GM12878 (cell line): ENCODE results near the gene KRTAP10-11. TPM values are rescaled to one million over a fixed set of nuclear protein-coding genes. Genes with fewer than 3 reads are reported as not detected.

Experiments
- ATAC-seq: fragments of 200-7000 bp; cut with Tn5 transposase; 3 replicates; pipeline ENCODE4 v1.9.1; 2020; ENCODE audit warnings: mild to moderate bottlenecking, moderate library complexity
- BruUV-seq: library from RNA; stranded (reverse); fragments of 400-500 nt; replicated peaks from 2 replicates; lab custom pipeline; 2021; lab: Mats Ljungman, UMichigan
- CTCF ChIA-PET: fragments of 300-600 bp; sonication (Branson Sonifier 250); formaldehyde crosslinking; extraction: SDS; loops from one replicate; lab custom pipeline; 2021; ENCODE audit warnings: inconsistent platforms; lab: Yijun Ruan, JAX
- POLR2A ChIA-PET: fragments of 350-600 bp; formaldehyde crosslinking; extraction: SDS; loops from one replicate; lab custom pipeline; 2021; ENCODE audit warnings: inconsistent platforms; lab: Charles Lee
- RAD21 ChIA-PET: fragments of 300-600 bp; sonication (Branson Sonifier 250); formaldehyde crosslinking; loops from one replicate; lab custom pipeline; 2023; ENCODE audit warnings: antibody characterized with exemption; ENCODE audit not compliant: unreplicated experiment; lab: Charles Lee
- SMC1A ChIA-PET: fragments of 300-600 bp; sonication (Branson Sonifier 250); formaldehyde crosslinking; loops from one replicate; lab custom pipeline; 2023; ENCODE audit not compliant: unreplicated experiment, uncharacterized antibody; lab: Charles Lee
- DNase-seq: peaks from one replicate; pipeline ENCODE4 v3.0.0-alpha.2; 2011; ENCODE audit warnings: low read depth, low spot score
- FAIRE-seq: peaks from 3 replicates; lab custom pipeline; 2011; peaks lifted over from hg19 to GRCh38; lab: Jason Lieb, UNC
- H2AFZ ChIP-seq: 2 replicates; pipeline ENCODE4 v1.6.0; 2011; ENCODE audit warnings: low read depth, low read length, control low read depth; ENCODE audit not compliant: control insufficient read depth
- H3K27ac ChIP-seq: 2 replicates; pipeline ENCODE4 v1.5.1; 2011; ENCODE audit warnings: control low read depth; ENCODE audit not compliant: control insufficient read depth, insufficient read depth
- H3K27me3 ChIP-seq, 2 experiments: replicated peaks in 1 of 2; 2 replicates each; pipeline versions ENCODE4 v1.6.0 to v1.6.1; 2011; ENCODE audit warnings: low read length in 1 of 2; ENCODE audit not compliant: control insufficient read depth in 2 of 2, insufficient read depth in 2 of 2
- H3K36me3 ChIP-seq, 2 experiments: 2 replicates each; pipeline ENCODE4 v1.5.1; 2011; ENCODE audit warnings: low read length in 1 of 2; ENCODE audit not compliant: control insufficient read depth in 2 of 2, insufficient read depth in 2 of 2
- H3K4me1 ChIP-seq: 2 replicates; pipeline ENCODE4 v1.6.1; 2011; ENCODE audit warnings: mild to moderate bottlenecking, low read length, moderate library complexity, mixed read lengths; ENCODE audit not compliant: control insufficient read depth, insufficient read depth
- H3K4me2 ChIP-seq: 2 replicates; pipeline ENCODE4 v1.6.0; 2011; ENCODE audit warnings: control low read depth; ENCODE audit not compliant: control insufficient read depth, insufficient read depth
- H3K4me3 ChIP-seq: fragments of 200-600 bp; sonication (generic); 2 replicates; pipeline ENCODE4 v1.5.1; 2016
- H3K79me2 ChIP-seq: 2 replicates; pipeline ENCODE4 v1.6.0; 2011; ENCODE audit warnings: low read length; ENCODE audit not compliant: control insufficient read depth, insufficient read depth
- H3K9ac ChIP-seq: 2 replicates; pipeline ENCODE4 v1.8.0; 2011; ENCODE audit warnings: low read length, control low read depth, mixed read lengths; ENCODE audit not compliant: control insufficient read depth, insufficient read depth
- H3K9me3 ChIP-seq: replicated peaks from 3 replicates; pipeline ENCODE4 v1.5.1; 2011; ENCODE audit warnings: mild to moderate bottlenecking, low read length; ENCODE audit not compliant: control insufficient read depth, insufficient read depth
- H4K20me1 ChIP-seq: 2 replicates; pipeline ENCODE4 v1.6.0; 2011; ENCODE audit not compliant: control insufficient read depth, insufficient read depth
- CBFB ChIP-seq: IDR thresholded peaks from 2 replicates; pipeline ENCODE4 v1.6.1; 2016; ENCODE audit warnings: antibody characterized with exemption, low read depth
- EED ChIP-seq: sonication (generic); IDR thresholded peaks from 2 replicates; pipeline ENCODE4 v1.6.1; 2016; ENCODE audit warnings: antibody characterized with exemption, low read depth
- IKZF1 ChIP-seq: fragments of 450-650 bp; conservative IDR thresholded peaks from 2 replicates; pipeline ENCODE4 v1.6.1; 2017; ENCODE audit warnings: antibody characterized with exemption, mild to moderate bottlenecking
- IRF3 ChIP-seq: fragments of 450-650 bp; IDR thresholded peaks from 2 replicates; pipeline ENCODE4 v1.6.1; 2014; ENCODE audit warnings: mild to moderate bottlenecking
- KAT2A ChIP-seq: conservative IDR thresholded peaks from 2 replicates; pipeline ENCODE4 v1.6.1; 2011; ENCODE audit warnings: low read depth, low read length; ENCODE audit not compliant: control insufficient read depth
- NR2C1 ChIP-seq: fragments of 450-650 bp; IDR thresholded peaks from 2 replicates; pipeline ENCODE4 v1.6.1; 2017; ENCODE audit warnings: antibody characterized with exemption, mild to moderate bottlenecking, moderate library complexity
- PAX5 ChIP-seq: IDR thresholded peaks from 2 replicates; pipeline ENCODE4 v1.6.1; 2011; ENCODE audit warnings: low read depth, low read length, borderline replicate concordance
- PML ChIP-seq: IDR thresholded peaks from 2 replicates; pipeline ENCODE4 v1.6.1; 2012; ENCODE audit warnings: low read length, inconsistent platforms
- POLR2A ChIP-seq: IDR thresholded peaks from 2 replicates; pipeline ENCODE4 v1.6.1; 2011; ENCODE audit warnings: low read depth, mild to moderate bottlenecking, low read length
- RELA ChIP-seq: fragments of 450-650 bp; IDR thresholded peaks from 2 replicates; pipeline ENCODE4 v1.8.0; 2014; ENCODE audit warnings: borderline replicate concordance; ENCODE audit not compliant: partially characterized antibody
- RUNX3 ChIP-seq: IDR thresholded peaks from 2 replicates; pipeline ENCODE4 v1.6.1; 2012; ENCODE audit warnings: low read length, inconsistent platforms
- SKIL ChIP-seq: fragments of 450-650 bp; IDR thresholded peaks from 2 replicates; pipeline ENCODE4 v1.6.1; 2017; ENCODE audit warnings: mild to moderate bottlenecking, low read depth, inconsistent platforms; ENCODE audit not compliant: poor library complexity, severe bottlenecking
- TCF12 ChIP-seq: IDR thresholded peaks from 2 replicates; pipeline ENCODE4 v1.6.1; 2011; ENCODE audit warnings: low read depth, mild to moderate bottlenecking, low read length
- TCF7 ChIP-seq: IDR thresholded peaks from 2 replicates; pipeline ENCODE4 v1.6.1; 2014; ENCODE audit warnings: antibody characterized with exemption, borderline replicate concordance
- USF1 ChIP-seq: IDR thresholded peaks from 2 replicates; pipeline ENCODE4 v1.6.1; 2011; ENCODE audit warnings: borderline replicate concordance, low read depth, mild to moderate bottlenecking, moderate library complexity, mixed read lengths, low read length; ENCODE audit not compliant: insufficient read depth; ENCODE audit errors: extremely low read length
- ZBED1 ChIP-seq: IDR thresholded peaks from 2 replicates; pipeline ENCODE4 v1.6.1; 2016; ENCODE audit warnings: borderline replicate concordance
- ZBTB33 ChIP-seq: fragments of 450-650 bp; IDR thresholded peaks from 2 replicates; pipeline ENCODE4 v1.6.1; 2017; ENCODE audit warnings: mild to moderate bottlenecking
- WGBS: methylation state at CpG from one replicate; pipeline ENCODE4 v1.1.6; 2016; ENCODE audit warnings: low lambda C conversion rate; ENCODE audit not compliant: insufficient replicate concordance, insufficient coverage; ENCODE audit errors: missing lambda C conversion rate; 5-methylcytosine and 5-hydroxymethylcytosine counted together
- in situ Hi-C: fragments of 300-500 bp; cut with MboI; formaldehyde crosslinking; loops from 9 replicates; pipeline ENCODE4 v1.14.3; 2018; ENCODE audit warnings: mixed read lengths
- intact Hi-C: fragments of 100-400 bp; cut with micrococcal nuclease; formaldehyde crosslinking; loops from one replicate; pipeline ENCODE4 v1.14.2; 2022; ENCODE audit not compliant: unreplicated experiment
- polyA plus RNA-seq, 11 experiments: library from polyadenylated mRNA; depleted of rRNA in 4 of 11; unstranded in 6 of 11; stranded (reverse) in 5 of 11; fragments of >200 nt; fragmentation: Nextera tagmentation in 4 of 11; fragmentation: Illumina TruSeq in 1 of 11; extraction: Ambion mirVana in 4 of 11; extraction: Trizol in 1 of 11; gene quantifications; 1 replicate in 1 of 11; 2 replicates in 10 of 11; pipeline versions ENCODE4 v1.2.1 to v1.2.3, GENCODE V29; 2011 to 2016; ENCODE audit warnings: inconsistent platforms in 2 of 11, missing spikeins in 2 of 11, low read depth in 1 of 11
- total RNA-seq, 4 experiments: library from RNA; depleted of rRNA in 3 of 4; stranded (reverse); fragments of >200 nt in 3 of 4; fragmentation: Illumina TruSeq in 1 of 4; extraction: Trizol in 1 of 4; gene quantifications; 2 replicates each; pipeline versions ENCODE4 v1.2.1 to v1.2.3, GENCODE V29; 2013 to 2021
- TF ChIP-seq, protein P1 (sequence below): IDR thresholded peaks from 2 replicates; pipeline ENCODE4 v1.6.1; 2011; ENCODE audit warnings: borderline replicate concordance, low read depth, mild to moderate bottlenecking, moderate library complexity, low read length; ENCODE audit not compliant: insufficient read depth, poor library complexity, severe bottlenecking

KRTAP10-11 gene
- total and polyA plus RNA-seq, 10 of the 15 experiments (the other 5 are each of a cell fraction or from before 2014, with no cell fraction given), result not detected

DNA sequence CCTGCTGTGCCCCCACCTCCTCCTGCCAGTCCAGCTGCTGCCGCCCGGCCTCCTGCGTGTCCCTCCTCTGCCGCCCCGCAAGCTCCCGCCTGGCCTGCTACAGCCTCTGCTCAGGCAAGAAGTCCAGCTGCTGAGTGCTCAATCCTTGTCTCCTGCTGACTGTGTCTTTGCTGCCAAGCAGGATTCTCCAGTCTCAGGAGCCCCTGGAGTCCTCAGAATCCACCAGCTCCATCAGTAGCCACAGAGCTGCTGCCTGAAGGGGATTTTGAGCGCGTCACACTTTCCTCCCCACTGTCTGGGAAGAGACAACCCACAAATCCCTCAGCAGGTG, 973 bp downstream of the KRTAP10-11 start:
- intact Hi-C loops (no loop called here), in situ Hi-C loops (no loop called here)
- FAIRE-seq (no peak), DNase-seq (no peak), ATAC-seq (no peak)
- Histone ChIP-seq H3K4me2 (no peak overlapping the region), H3K4me1 (no peaks in the 10 kb centered on the region), H3K9me3 (peaks cover 1% of the 10 kb centered on the region; the same call in 1 of the 3 replicates), H3K79me2 (no peaks in the 10 kb centered on the region), H3K27ac (no peak overlapping the region), H3K9ac (no peak overlapping the region), H3K27me3 (no peaks in the 10 kb centered on the region), H3K36me3 (no peaks in the 10 kb centered on the region), H4K20me1 (no peaks in the 10 kb centered on the region), H2AFZ (no peak overlapping the region), H3K4me3 (no peak overlapping the region)
- no TSS peak for BruUV-seq
- ChIA-PET CTCF (no interaction called here), RAD21 (no interaction called here), POLR2A (no interaction called here), SMC1A (no interaction called here)
- 60% methylated on average over 8 of the region's 8 CpGs for WGBS
- no peak for TF ChIP-seq EED
- no peak for TF ChIP-seq TCF12
- no peak for TF ChIP-seq IKZF1
- no peak for TF ChIP-seq RELA
- no peak for TF ChIP-seq CBFB
- no peak for TF ChIP-seq NR2C1
- no peak for TF ChIP-seq USF1
- TF ChIP-seq TCF7, result no peak
- no peak for TF ChIP-seq PAX5
- TF ChIP-seq POLR2A, result no peak
- TF ChIP-seq, protein P1, sequence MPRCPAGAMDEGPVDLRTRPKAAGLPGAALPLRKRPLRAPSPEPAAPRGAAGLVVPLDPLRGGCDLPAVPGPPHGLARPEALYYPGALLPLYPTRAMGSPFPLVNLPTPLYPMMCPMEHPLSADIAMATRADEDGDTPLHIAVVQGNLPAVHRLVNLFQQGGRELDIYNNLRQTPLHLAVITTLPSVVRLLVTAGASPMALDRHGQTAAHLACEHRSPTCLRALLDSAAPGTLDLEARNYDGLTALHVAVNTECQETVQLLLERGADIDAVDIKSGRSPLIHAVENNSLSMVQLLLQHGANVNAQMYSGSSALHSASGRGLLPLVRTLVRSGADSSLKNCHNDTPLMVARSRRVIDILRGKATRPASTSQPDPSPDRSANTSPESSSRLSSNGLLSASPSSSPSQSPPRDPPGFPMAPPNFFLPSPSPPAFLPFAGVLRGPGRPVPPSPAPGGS, result no peak
- no peak for TF ChIP-seq ZBTB33
- no peak for TF ChIP-seq RUNX3
- TF ChIP-seq SKIL, result no peak
- no peak for TF ChIP-seq PML
- TF ChIP-seq IRF3, result no peak
- TF ChIP-seq ZBED1, result no peak
- no peak for TF ChIP-seq KAT2A
